ENCODE measurements around the gene CTNNA1.

CTNNA1 gene

DNA sequence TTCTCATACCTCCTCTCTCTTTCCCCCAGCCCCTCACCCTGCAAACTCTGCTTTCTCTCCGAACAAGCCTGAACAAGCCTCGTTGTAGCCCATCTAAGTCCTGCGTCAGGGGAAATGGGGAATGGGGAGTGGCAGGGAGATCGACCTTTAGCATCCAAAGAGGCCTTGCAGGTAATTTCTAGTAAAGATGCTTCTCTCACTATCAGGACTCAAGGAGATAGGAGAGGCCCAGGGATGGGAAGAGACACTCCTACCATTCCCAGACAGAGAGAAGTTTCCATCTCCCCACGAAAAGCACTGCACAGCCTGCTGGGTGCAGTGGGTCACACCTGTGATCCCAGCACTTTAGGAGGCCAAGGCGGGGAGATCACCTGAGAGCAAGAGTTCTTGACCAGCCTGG lies 44.4 kb upstream of the CTNNA1 start:
- Histone ChIP-seq H3K9me3 (no peaks in the 10 kb centered on the region), H3K4me1 (ENCODE audit: control insufficient read depth in 1 of 2, insufficient read depth in 1 of 2, low read depth in 1 of 2, low read length in 1 of 2) (no peaks in the 10 kb centered on the region), H3K27me3 (peaks cover 8% of the 10 kb centered on the region), H3K27ac (no peak overlapping the region), H3K4me3 (ENCODE audit: low read depth in 1 of 2, low read length in 1 of 2) (no peak overlapping the region), H3K36me3 (no peaks in the 10 kb centered on the region)
- no peak for TF ChIP-seq CTCF (IDR thresholded peaks at IDR 0.05)

GRCh38 chr5:138709202-138709601 lies 44.0 kb upstream of the CTNNA1 start:
- no peak for TF ChIP-seq CTCF (IDR thresholded peaks at IDR 0.05)
- no peak overlapping the region for H3K27ac ChIP-seq
- H3K4me1 ChIP-seq (ENCODE audit: control insufficient read depth in 1 of 2, insufficient read depth in 1 of 2, low read depth in 1 of 2, low read length in 1 of 2), result no peaks in the 10 kb centered on the region
- H3K27me3 ChIP-seq, result peaks cover 8% of the 10 kb centered on the region
- H3K9me3 ChIP-seq, result no peaks in the 10 kb centered on the region
- H3K36me3 ChIP-seq, result no peaks in the 10 kb centered on the region
- H3K4me3 ChIP-seq (ENCODE audit: low read depth in 1 of 2, low read length in 1 of 2), result no peak overlapping the region

- Histone ChIP-seq H3K9me3 (no peaks in the 10 kb centered on the region), H3K4me1 (ENCODE audit: control insufficient read depth in 1 of 2, insufficient read depth in 1 of 2, low read depth in 1 of 2, low read length in 1 of 2) (no peaks in the 10 kb centered on the region), H3K36me3 (no peaks in the 10 kb centered on the region), H3K27me3 (peaks cover 13% of the 10 kb centered on the region), H3K4me3 (ENCODE audit: low read depth in 1 of 2, low read length in 1 of 2) (no peak overlapping the region), H3K27ac (no peak overlapping the region)
- no peak for TF ChIP-seq CTCF (IDR thresholded peaks at IDR 0.05)
Observed at GRCh38 chr5:138711087-138711486, 42.1 kb upstream of the CTNNA1 start.

GRCh38 chr5:138711811-138712210 lies 41.4 kb upstream of the CTNNA1 start:
- Histone ChIP-seq H3K27ac (no peak overlapping the region), H3K27me3 (peaks cover 14% of the 10 kb centered on the region), H3K36me3 (no peaks in the 10 kb centered on the region), H3K9me3 (no peaks in the 10 kb centered on the region), H3K4me1 (ENCODE audit: control insufficient read depth in 1 of 2, insufficient read depth in 1 of 2, low read depth in 1 of 2, low read length in 1 of 2) (no peaks in the 10 kb centered on the region), H3K4me3 (ENCODE audit: low read depth in 1 of 2, low read length in 1 of 2) (no peak overlapping the region)
- TF ChIP-seq CTCF (IDR thresholded peaks at IDR 0.05), result no peak

DNA sequence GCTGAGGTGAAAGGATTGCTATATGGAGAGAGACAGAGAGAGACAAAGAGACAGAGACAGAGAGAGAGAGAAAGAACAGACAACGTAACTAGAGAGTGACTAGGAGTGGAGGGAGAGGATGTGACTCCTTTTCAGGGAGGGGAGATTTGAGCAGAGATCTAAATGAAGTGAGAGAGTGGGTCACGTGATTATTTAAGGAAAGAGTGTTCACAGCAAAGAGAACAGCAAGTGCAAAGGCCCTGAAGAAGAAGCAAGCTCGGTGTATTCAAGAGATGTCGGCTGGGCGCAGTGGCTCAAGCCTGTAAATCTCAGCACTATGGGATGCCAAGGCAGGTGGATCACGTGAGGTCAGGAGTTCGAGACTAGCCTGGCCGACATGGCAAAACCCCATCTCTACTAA lies 40.9 kb upstream of the CTNNA1 start:
- H3K9me3 ChIP-seq, result no peaks in the 10 kb centered on the region
- no peaks in the 10 kb centered on the region for H3K4me1 ChIP-seq (ENCODE audit: control insufficient read depth in 1 of 2, insufficient read depth in 1 of 2, low read depth in 1 of 2, low read length in 1 of 2)
- H3K27ac ChIP-seq, result no peak overlapping the region
- TF ChIP-seq CTCF (IDR thresholded peaks at IDR 0.05), result no peak
- peaks cover 19% of the 10 kb centered on the region for H3K27me3 ChIP-seq
- H3K36me3 ChIP-seq, result no peaks in the 10 kb centered on the region
- no peak overlapping the region for H3K4me3 ChIP-seq (ENCODE audit: low read depth in 1 of 2, low read length in 1 of 2)

DNA sequence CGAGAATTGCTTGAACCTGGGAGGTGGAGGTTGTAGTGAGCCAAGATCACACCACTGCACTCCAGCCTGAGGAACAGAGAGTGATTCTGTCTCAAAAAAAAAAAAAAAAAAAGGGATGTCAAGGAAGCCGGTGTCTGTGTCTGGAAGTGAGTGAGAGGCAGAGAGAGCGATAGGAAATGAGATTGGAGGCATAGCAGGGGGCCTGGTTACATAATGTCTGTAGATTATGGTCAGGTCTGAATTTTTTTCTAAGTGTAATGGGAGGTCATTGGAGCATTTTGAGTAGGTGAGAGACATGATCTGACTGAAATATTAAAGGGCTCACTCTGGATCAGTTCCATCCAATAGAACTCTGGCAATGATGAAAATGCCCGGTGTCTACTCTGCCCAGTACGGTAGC lies 40.4 kb upstream of the CTNNA1 start:
- TF ChIP-seq CTCF (IDR thresholded peaks at IDR 0.05), result no peak
- Histone ChIP-seq H3K9me3 (no peaks in the 10 kb centered on the region), H3K27ac (no peak overlapping the region), H3K27me3 (peaks cover 20% of the 10 kb centered on the region), H3K4me1 (ENCODE audit: control insufficient read depth in 1 of 2, insufficient read depth in 1 of 2, low read depth in 1 of 2, low read length in 1 of 2) (no peaks in the 10 kb centered on the region), H3K4me3 (ENCODE audit: low read depth in 1 of 2, low read length in 1 of 2) (no peak overlapping the region), H3K36me3 (no peaks in the 10 kb centered on the region)
